GM12874 (cell line): Measurements from ENCODE around the gene NELL2.

Experiments
- CTCF ChIP-seq: IDR thresholded peaks from 2 replicates; pipeline ENCODE4 v1.5.1; 2011; ENCODE audit warnings: low read depth, mild to moderate bottlenecking, control low read depth, low read length, moderate library complexity; ENCODE audit not compliant: insufficient read depth

NELL2 gene

DNA sequence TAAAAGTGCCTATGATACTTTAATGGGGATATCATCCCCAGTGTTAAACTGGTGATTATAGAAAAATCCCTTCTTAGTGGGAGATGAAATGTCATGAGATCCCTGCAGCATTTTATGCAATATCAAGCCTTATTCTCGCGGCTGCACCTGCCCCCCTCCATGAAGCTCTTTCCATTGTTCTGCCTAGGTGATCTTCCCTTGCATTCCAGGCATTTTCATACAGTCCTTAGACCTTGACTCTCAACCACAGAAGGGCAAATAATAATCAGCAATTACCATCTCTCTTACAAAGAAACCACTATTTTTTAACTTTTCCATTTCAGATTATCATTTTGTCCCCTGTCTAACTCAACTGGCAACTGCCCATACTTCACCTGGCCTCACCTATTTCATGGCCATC is 352.3 kb downstream of the NELL2 start:
- TF ChIP-seq CTCF = no peak

- TF ChIP-seq CTCF = no peak
Measured at GRCh38 chr12:44521702-44522101, 354.4 kb downstream of the NELL2 start.

- no peak for TF ChIP-seq CTCF
Measured at GRCh38 chr12:44519931-44520330, 356.2 kb downstream of the NELL2 start.

GRCh38 chr12:44511289-44511688 is 364.8 kb downstream of the NELL2 start:
- no peak for TF ChIP-seq CTCF

- 0 out of 2 replicates have a peak, but pooled peaks have one; percentile 5 for TF ChIP-seq CTCF
Measured at GRCh38 chr12:44510510-44510909, 365.6 kb downstream of the NELL2 start.

DNA sequence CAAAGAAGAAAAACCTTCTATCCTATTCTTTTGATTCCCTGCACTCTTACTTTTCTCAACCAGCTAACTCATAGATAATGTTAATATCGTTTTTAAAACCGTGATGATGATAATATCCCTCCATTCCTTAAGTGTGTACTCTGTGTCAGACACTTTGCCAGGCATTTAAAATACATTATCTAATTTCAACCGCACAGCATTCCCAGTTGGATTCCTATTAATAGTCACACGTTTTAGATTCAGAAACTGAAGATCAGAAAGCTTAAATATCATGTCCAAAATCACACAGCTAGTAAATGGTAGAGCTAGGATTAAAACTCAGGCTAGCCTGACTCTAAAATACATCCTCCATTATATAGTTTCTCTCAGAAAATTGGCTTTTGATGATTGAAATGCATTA is 366.0 kb downstream of the NELL2 start:
- no peak for TF ChIP-seq CTCF

DNA sequence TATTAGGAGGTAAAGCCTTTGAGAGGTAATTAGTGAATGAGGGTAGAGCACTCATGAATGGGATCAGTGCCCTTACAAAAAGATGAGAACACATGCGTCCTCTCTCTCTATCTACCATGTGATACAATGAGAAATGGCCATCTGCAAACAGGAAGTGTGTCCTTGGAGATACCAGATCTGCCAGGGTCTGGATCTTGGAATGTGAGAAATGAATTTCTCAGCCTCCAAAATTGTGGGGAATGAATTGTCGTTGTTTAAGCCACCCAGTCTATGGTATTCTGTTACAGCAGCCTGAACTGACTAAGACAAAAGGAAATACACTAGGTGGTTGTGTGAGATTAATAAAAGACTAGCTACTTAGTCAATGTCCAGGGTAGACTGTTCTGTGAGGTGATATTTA is 366.6 kb downstream of the NELL2 start:
- no peak for TF ChIP-seq CTCF

DNA sequence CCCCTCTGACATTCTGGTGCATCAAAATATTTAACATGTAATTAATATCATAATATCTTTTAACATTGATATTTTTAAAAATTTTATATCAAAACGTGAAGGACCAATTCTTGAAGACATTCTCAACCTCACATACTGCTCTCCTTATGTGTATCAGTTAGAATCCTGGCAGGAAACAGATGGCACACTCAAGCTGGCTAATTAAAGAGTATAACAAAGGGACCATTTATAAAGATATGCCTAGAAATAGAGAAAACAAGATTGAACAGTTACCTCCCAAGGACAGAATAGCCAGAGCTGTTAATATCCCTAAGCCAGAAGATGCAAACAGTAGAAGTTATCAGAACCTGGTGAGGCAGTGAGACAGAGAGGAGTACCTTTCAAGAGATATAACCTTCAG is 368.7 kb downstream of the NELL2 start:
- no peak for TF ChIP-seq CTCF
